K562 (cell line): ENCODE data around the gene TXNL1. TPM values are rescaled to one million over a fixed set of nuclear protein-coding genes. Genes with fewer than 3 reads are reported as not detected.
A peak's percentile ranks its signal among the peaks of the same experiment; 100 is the strongest.

Source experiments
- BCL6 ChIP-seq: fragments of 250-450 bp; sonication (Bioruptor Pico); IDR thresholded peaks from 2 replicates; pipeline ENCODE4 v1.4.0; 2020
- CC2D1A ChIP-seq: fragments of 450-650 bp; IDR thresholded peaks from 2 replicates; pipeline ENCODE4 v1.6.1; 2017; ENCODE audit warnings: mild to moderate bottlenecking
- CHCHD3 ChIP-seq: fragments of 250-450 bp; sonication (Bioruptor Pico); IDR thresholded peaks from 2 replicates; pipeline ENCODE4 v2.1.2; 2022; ENCODE audit warnings: mild to moderate bottlenecking
- FOXK1 ChIP-seq: sonication (generic); formaldehyde crosslinking; IDR thresholded peaks from 2 replicates; pipeline ENCODE4 v1.8.0; 2022; ENCODE audit warnings: missing genetic modification reagents, mild to moderate bottlenecking, borderline replicate concordance
- GTF2F1 ChIP-seq: IDR thresholded peaks from 2 replicates; pipeline ENCODE4 v1.6.1; 2011; ENCODE audit warnings: low read depth, low read length, improper control_type of control experiment
- HINFP ChIP-seq: fragments of 450-650 bp; conservative IDR thresholded peaks from 2 replicates; pipeline ENCODE4 v1.6.1; 2016; ENCODE audit warnings: missing genetic modification characterization, low read depth, mild to moderate bottlenecking, control low read depth, missing compliant biosample characterization
- LEF1 ChIP-seq: fragments of 450-650 bp; IDR thresholded peaks from 2 replicates; pipeline ENCODE4 v1.6.1; 2016; ENCODE audit warnings: mild to moderate bottlenecking
- MLLT1 ChIP-seq, 2 experiments: fragments of 450-650 bp; IDR thresholded peaks; 2 replicates each; pipeline ENCODE4 v1.6.1; 2016
- TBL1XR1 ChIP-seq, 2 experiments: IDR thresholded peaks; 2 replicates each; pipeline ENCODE4 v1.6.1; 2012; ENCODE audit warnings: improper control_type of control experiment in 2 of 2, low read length in 2 of 2, mild to moderate bottlenecking in 1 of 2
- TCF3 ChIP-seq: sonication (generic); formaldehyde crosslinking; IDR thresholded peaks from 2 replicates; pipeline ENCODE4 v1.4.0; 2020; ENCODE audit warnings: mild to moderate bottlenecking, missing genetic modification reagents
- ZC3H8 ChIP-seq: fragments of 450-650 bp; IDR thresholded peaks from 2 replicates; pipeline ENCODE4 v1.6.1; 2017
- ZNF280B ChIP-seq: fragments of 250-450 bp; sonication (Bioruptor Pico); IDR thresholded peaks from 2 replicates; pipeline ENCODE4 v1.5.1; 2021; ENCODE audit warnings: mild to moderate bottlenecking
- polyA plus RNA-seq, 8 experiments: library from polyadenylated mRNA; depleted of rRNA in 4 of 8; stranded (reverse) in 5 of 8; unstranded in 3 of 8; fragments of >200 nt; fragmentation: Nextera tagmentation in 2 of 8; fragmentation: Illumina TruSeq in 1 of 8; extraction: Ambion mirVana in 2 of 8; extraction: Trizol in 1 of 8; gene quantifications; 2 replicates each; pipeline versions ENCODE4 v1.2.1 to v1.2.3, GENCODE V29; 2011 to 2014; ENCODE audit warnings: inconsistent platforms in 1 of 8, missing spikeins in 1 of 8
- total RNA-seq, 7 experiments: library from RNA; depleted of rRNA in 6 of 7; stranded (reverse); fragments of >200 nt in 6 of 7; fragmentation: Illumina TruSeq in 2 of 7; extraction: Trizol in 2 of 7; gene quantifications; 2 replicates each; pipeline versions ENCODE4 v1.2.1 to v1.2.3, GENCODE V29; 2011 to 2021; ENCODE audit warnings: low replicate concordance in 1 of 7
- TF ChIP-seq, protein P1 (sequence below): IDR thresholded peaks from 3 replicates; pipeline ENCODE4 v1.6.1; 2011; ENCODE audit warnings: borderline replicate concordance, mild to moderate bottlenecking; ENCODE audit not compliant: insufficient read length, insufficient read depth
- TF ChIP-seq, protein P2 (sequence below): fragments of 450-650 bp; IDR thresholded peaks from 2 replicates; pipeline ENCODE4 v1.6.1; 2016; ENCODE audit warnings: low read depth

Gene TXNL1
- total and polyA plus RNA-seq, 9 of the 15 experiments (the other 6 are each of a cell fraction or from before 2014, with no cell fraction given): 45.4 to 103 (median 65.7) TPM

- TF ChIP-seq TBL1XR1 (IDR thresholded peaks at IDR 0.05; ENCODE audit: low read length in 2 of 2) (no peak), CC2D1A (peak; percentile 14; the same call in 1 of the 2 replicates), ZC3H8 (no peak), GTF2F1 (no peak), FOXK1 (no peak), LEF1 (no peak), HINFP (tag) (no peak), TCF3 (CRISPR knock-in tag) (no peak), ZNF280B (no peak), MLLT1 (IDR thresholded peaks at IDR 0.05) (no peak), BCL6 (CRISPR knock-in tag) (no peak), CHCHD3 (CRISPR knock-in tag) (no peak)
- TF ChIP-seq, protein P1, sequence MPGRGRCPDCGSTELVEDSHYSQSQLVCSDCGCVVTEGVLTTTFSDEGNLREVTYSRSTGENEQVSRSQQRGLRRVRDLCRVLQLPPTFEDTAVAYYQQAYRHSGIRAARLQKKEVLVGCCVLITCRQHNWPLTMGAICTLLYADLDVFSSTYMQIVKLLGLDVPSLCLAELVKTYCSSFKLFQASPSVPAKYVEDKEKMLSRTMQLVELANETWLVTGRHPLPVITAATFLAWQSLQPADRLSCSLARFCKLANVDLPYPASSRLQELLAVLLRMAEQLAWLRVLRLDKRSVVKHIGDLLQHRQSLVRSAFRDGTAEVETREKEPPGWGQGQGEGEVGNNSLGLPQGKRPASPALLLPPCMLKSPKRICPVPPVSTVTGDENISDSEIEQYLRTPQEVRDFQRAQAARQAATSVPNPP: no peak
- TF ChIP-seq, protein P2, sequence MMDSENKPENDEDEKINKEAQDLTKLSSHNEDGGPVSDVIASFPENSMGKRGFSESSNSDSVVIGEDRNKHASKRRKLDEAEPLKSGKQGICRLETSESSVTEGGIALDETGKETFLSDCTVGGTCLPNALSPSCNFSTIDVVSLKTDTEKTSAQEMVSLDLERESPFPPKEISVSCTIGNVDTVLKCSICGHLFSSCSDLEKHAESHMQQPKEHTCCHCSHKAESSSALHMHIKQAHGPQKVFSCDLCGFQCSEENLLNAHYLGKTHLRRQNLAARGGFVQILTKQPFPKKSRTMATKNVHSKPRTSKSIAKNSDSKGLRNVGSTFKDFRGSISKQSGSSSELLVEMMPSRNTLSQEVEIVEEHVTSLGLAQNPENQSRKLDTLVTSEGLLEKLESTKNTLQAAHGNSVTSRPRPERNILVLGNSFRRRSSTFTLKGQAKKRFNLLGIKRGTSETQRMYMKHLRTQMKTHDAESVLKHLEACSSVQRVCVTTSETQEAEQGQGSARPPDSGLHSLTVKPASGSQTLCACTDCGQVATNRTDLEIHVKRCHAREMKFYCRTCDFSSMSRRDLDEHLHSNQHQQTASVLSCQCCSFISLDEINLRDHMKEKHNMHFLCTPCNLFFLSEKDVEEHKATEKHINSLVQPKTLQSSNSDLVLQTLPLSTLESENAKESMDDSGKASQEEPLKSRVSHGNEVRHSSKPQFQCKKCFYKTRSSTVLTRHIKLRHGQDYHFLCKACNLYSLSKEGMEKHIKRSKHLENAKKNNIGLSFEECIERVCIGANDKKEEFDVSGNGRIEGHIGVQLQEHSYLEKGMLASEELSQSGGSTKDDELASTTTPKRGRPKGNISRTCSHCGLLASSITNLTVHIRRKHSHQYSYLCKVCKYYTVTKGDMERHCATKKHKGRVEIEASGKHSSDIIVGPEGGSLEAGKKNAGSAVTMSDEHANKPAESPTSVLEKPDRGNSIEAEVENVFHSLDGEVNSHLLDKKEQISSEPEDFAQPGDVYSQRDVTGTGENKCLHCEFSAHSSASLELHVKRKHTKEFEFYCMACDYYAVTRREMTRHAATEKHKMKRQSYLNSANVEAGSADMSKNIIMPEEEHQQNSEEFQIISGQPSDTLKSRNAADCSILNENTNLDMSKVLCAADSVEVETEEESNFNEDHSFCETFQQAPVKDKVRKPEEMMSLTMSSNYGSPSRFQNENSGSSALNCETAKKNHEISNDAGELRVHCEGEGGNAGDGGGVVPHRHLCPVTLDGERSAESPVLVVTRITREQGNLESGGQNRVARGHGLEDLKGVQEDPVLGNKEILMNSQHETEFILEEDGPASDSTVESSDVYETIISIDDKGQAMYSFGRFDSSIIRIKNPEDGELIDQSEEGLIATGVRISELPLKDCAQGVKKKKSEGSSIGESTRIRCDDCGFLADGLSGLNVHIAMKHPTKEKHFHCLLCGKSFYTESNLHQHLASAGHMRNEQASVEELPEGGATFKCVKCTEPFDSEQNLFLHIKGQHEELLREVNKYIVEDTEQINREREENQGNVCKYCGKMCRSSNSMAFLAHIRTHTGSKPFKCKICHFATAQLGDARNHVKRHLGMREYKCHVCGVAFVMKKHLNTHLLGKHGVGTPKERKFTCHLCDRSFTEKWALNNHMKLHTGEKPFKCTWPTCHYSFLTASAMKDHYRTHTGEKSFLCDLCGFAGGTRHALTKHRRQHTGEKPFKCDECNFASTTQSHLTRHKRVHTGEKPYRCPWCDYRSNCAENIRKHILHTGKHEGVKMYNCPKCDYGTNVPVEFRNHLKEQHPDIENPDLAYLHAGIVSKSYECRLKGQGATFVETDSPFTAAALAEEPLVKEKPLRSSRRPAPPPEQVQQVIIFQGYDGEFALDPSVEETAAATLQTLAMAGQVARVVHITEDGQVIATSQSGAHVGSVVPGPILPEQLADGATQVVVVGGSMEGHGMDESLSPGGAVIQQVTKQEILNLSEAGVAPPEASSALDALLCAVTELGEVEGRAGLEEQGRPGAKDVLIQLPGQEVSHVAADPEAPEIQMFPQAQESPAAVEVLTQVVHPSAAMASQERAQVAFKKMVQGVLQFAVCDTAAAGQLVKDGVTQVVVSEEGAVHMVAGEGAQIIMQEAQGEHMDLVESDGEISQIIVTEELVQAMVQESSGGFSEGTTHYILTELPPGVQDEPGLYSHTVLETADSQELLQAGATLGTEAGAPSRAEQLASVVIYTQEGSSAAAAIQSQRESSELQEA: 0 out of 2 replicates have a peak, but pooled peaks have one; percentile 34
Observed at GRCh38 chr18:56650944-56651770, 12.8 kb upstream of the TXNL1 start, which contains the start of gene WDR7 (continued).
